Uterus (tissue), 4 donors: Measurements from ENCODE around the gene LDLRAD4. TPM values are rescaled to one million over a fixed set of nuclear protein-coding genes. Genes with fewer than 3 reads are reported as not detected.
A peak's percentile ranks its signal among the peaks of the same experiment; 100 is the strongest.

Experiments
- DNase-seq, 2 donors: peaks; one replicate each; pipeline ENCODE4 v3.0.0-alpha.2; 2019 to 2020
- H3K27ac ChIP-seq, 2 donors: fragments of 200-600 bp; sonication (generic); 1 replicate in 1 of 2; 2 replicates in 1 of 2; pipeline ENCODE4 v1.5.1; 2016 to 2018
- H3K27me3 ChIP-seq, 2 donors: fragments of 200-600 bp; sonication (generic); one replicate each; pipeline ENCODE4 v1.5.1; 2018 to 2019; ENCODE audit warnings: control low read depth in 1 of 2
- H3K36me3 ChIP-seq, 2 donors: fragments of 200-600 bp; sonication (generic); one replicate each; pipeline ENCODE4 v1.5.1; 2019; ENCODE audit warnings: control low read depth in 1 of 2
- H3K4me1 ChIP-seq, 2 donors: fragments of 200-600 bp; sonication (generic); one replicate each; pipeline ENCODE4 v1.5.1; 2018 to 2019; ENCODE audit warnings: control low read depth in 1 of 2
- H3K4me3 ChIP-seq, 2 donors: fragments of 200-600 bp; sonication (generic); 1 replicate in 1 of 2; 2 replicates in 1 of 2; pipeline ENCODE4 v1.5.1; 2018 to 2019; ENCODE audit warnings: mild to moderate bottlenecking in 1 of 2
- H3K9me3 ChIP-seq, 2 donors: fragments of 200-600 bp; sonication (generic); one replicate each; pipeline ENCODE4 v1.5.1; 2019; ENCODE audit warnings: control low read depth in 1 of 2
- CTCF ChIP-seq, 4 experiments: fragments of 200-600 bp in 2 of 4; fragments of 450-650 bp in 2 of 4; sonication (generic) in 2 of 4; IDR thresholded peaks; one replicate each; pipeline ENCODE4 v1.5.1; 2016 to 2019; ENCODE audit warnings: antibody characterized with exemption in 4 of 4, mild to moderate bottlenecking in 2 of 4, moderate library complexity in 1 of 4
- POLR2A ChIP-seq, 2 donors: fragments of 450-650 bp; IDR thresholded peaks; one replicate each; pipeline ENCODE4 v1.6.1; 2016; ENCODE audit warnings: antibody characterized with exemption in 2 of 2, mild to moderate bottlenecking in 1 of 2, moderate library complexity in 1 of 2
- intact Hi-C: fragments of 100-400 bp; cut with DNase I; formaldehyde crosslinking; loops from one replicate; pipeline ENCODE4 v1.15.1; 2023; ENCODE audit warnings: low total_unique reads
- total RNA-seq, 4 donors: library from RNA; depleted of rRNA in 3 of 4; stranded (reverse); fragments of >200 nt in 3 of 4; gene quantifications; one replicate each; pipeline versions ENCODE4 v1.1.0 to v1.2.4, GENCODE V29; 2014 to 2023
- donor health status: DM: yes; HTN: yes; CAD: no.

LDLRAD4 gene
- total RNA-seq, 4 donors from 2014 or later: 23.8 to 82.2 (median 39.3) TPM

- no peak for DNase-seq
- H3K36me3 ChIP-seq: no peaks in the 10 kb centered on the region
- H3K4me1 ChIP-seq: peaks cover 0 to 4% of the 10 kb centered on the region in 2 donors
- H3K27me3 ChIP-seq: no peaks in the 10 kb centered on the region
- H3K4me3 ChIP-seq: no peak overlapping the region
- intact Hi-C loops: no loop called here
- TF ChIP-seq POLR2A (IDR thresholded peaks at IDR 0.05) (no peak), CTCF (IDR thresholded peaks at IDR 0.05) (no peak)
- no peaks in the 10 kb centered on the region for H3K9me3 ChIP-seq
- H3K27ac ChIP-seq: peak overlapping the region in 1 of 2 donors; percentile 2
Measured at GRCh38 chr18:13614641-13615288, 396.2 kb downstream of the LDLRAD4 start.

- no peak overlapping the region for H3K4me3 ChIP-seq
- H3K4me1 ChIP-seq: peaks cover 0 to 2% of the 10 kb centered on the region in 2 donors
- DNase-seq: no peak
- TF ChIP-seq CTCF (IDR thresholded peaks at IDR 0.05): no peak
- no peaks in the 10 kb centered on the region for H3K36me3 ChIP-seq
- no peaks in the 10 kb centered on the region for H3K27me3 ChIP-seq
- intact Hi-C loops: no loop called here
- no peaks in the 10 kb centered on the region for H3K9me3 ChIP-seq
- H3K27ac ChIP-seq: no peak overlapping the region
Measured at GRCh38 chr18:13615432-13615861, 396.9 kb downstream of the LDLRAD4 start.

GRCh38 chr18:13616041-13616440 is 397.5 kb downstream of the LDLRAD4 start:
- no peaks in the 10 kb centered on the region for H3K4me1 ChIP-seq
- TF ChIP-seq POLR2A (IDR thresholded peaks at IDR 0.05) (no peak), CTCF (IDR thresholded peaks at IDR 0.05) (no peak)
- no peaks in the 10 kb centered on the region for H3K27me3 ChIP-seq
- DNase-seq: no peak
- H3K9me3 ChIP-seq: no peaks in the 10 kb centered on the region
- H3K36me3 ChIP-seq: no peaks in the 10 kb centered on the region
- H3K4me3 ChIP-seq: no peak overlapping the region
- no peak overlapping the region for H3K27ac ChIP-seq
- intact Hi-C loops: no loop called here

GRCh38 chr18:13616525-13617035 is 398.0 kb downstream of the LDLRAD4 start:
- Histone ChIP-seq H3K27ac (no peak overlapping the region), H3K9me3 (no peaks in the 10 kb centered on the region), H3K36me3 (no peaks in the 10 kb centered on the region), H3K4me3 (no peak overlapping the region), H3K4me1 (no peaks in the 10 kb centered on the region), H3K27me3 (no peaks in the 10 kb centered on the region)
- no peak for DNase-seq
- intact Hi-C loops: no loop called here
- TF ChIP-seq POLR2A (IDR thresholded peaks at IDR 0.05) (no peak), CTCF (IDR thresholded peaks at IDR 0.05) (no peak)

GRCh38 chr18:13617826-13618515 is 399.4 kb downstream of the LDLRAD4 start:
- H3K27me3 ChIP-seq: no peaks in the 10 kb centered on the region
- H3K9me3 ChIP-seq: no peaks in the 10 kb centered on the region
- no peak overlapping the region for H3K4me3 ChIP-seq
- no peak overlapping the region for H3K27ac ChIP-seq
- intact Hi-C loops: no loop called here
- no peak for DNase-seq
- H3K4me1 ChIP-seq: no peaks in the 10 kb centered on the region
- TF ChIP-seq POLR2A (IDR thresholded peaks at IDR 0.05): no peak
- TF ChIP-seq CTCF (IDR thresholded peaks at IDR 0.05): no peak
- no peaks in the 10 kb centered on the region for H3K36me3 ChIP-seq
